Measurements from ENCODE around the gene PPP1R17. TPM values are rescaled to one million over a fixed set of nuclear protein-coding genes. Genes with fewer than 3 reads are reported as not detected.

The PPP1R17 gene
- total and polyA plus RNA-seq, 4 donors, result 0.63 TPM; not detected in 3

- peaks cover 0 to 2% (median 0%) of the 10 kb centered on the region in 4 donors for H3K9me3 ChIP-seq (ENCODE audit: control insufficient read depth in 4 of 4, insufficient read depth in 3 of 4, low read length in 3 of 4)
- H3K27ac ChIP-seq (ENCODE audit: low read depth in 1 of 2, low read length in 1 of 2), result no peak overlapping the region
- H3K4me3 ChIP-seq, result no peak overlapping the region
- no peaks in the 10 kb centered on the region for H3K4me1 ChIP-seq (ENCODE audit: control insufficient read depth in 5 of 5, insufficient read depth in 5 of 5, low read length in 5 of 5)
- no peaks in the 10 kb centered on the region for H3K36me3 ChIP-seq (ENCODE audit: control insufficient read depth in 4 of 4, insufficient read depth in 4 of 4, low read length in 4 of 4)
- DNase-seq, result no peak
- TF ChIP-seq CTCF (IDR thresholded peaks at IDR 0.05; ENCODE audit: control extremely low read depth, extremely low read depth), result no peak
- H3K27me3 ChIP-seq (ENCODE audit: control insufficient read depth in 3 of 3, insufficient read depth in 3 of 3, low read length in 2 of 3), result no peaks in the 10 kb centered on the region
- no peak overlapping the region for H3K9ac ChIP-seq (ENCODE audit: insufficient read depth in 1 of 2, low read length in 2 of 2)
- ATAC-seq (ENCODE audit: insufficient read depth, low FRiP score), result no peak
Measured at GRCh38 chr7:31664890-31665289, 22.1 kb upstream of the PPP1R17 start.

GRCh38 chr7:31665546-31665945 is 21.5 kb upstream of the PPP1R17 start:
- ATAC-seq (ENCODE audit: insufficient read depth, low FRiP score), result no peak
- Histone ChIP-seq H3K9ac (ENCODE audit: insufficient read depth in 1 of 2, low read length in 2 of 2) (no peak overlapping the region), H3K9me3 (ENCODE audit: control insufficient read depth in 4 of 4, insufficient read depth in 3 of 4, low read length in 3 of 4) (peaks cover 0 to 3% (median 0%) of the 10 kb centered on the region in 4 donors), H3K27me3 (ENCODE audit: control insufficient read depth in 3 of 3, insufficient read depth in 3 of 3, low read length in 2 of 3) (no peaks in the 10 kb centered on the region), H3K4me1 (ENCODE audit: control insufficient read depth in 5 of 5, insufficient read depth in 5 of 5, low read length in 5 of 5) (no peaks in the 10 kb centered on the region), H3K4me3 (no peak overlapping the region), H3K27ac (ENCODE audit: low read depth in 1 of 2, low read length in 1 of 2) (no peak overlapping the region), H3K36me3 (ENCODE audit: control insufficient read depth in 4 of 4, insufficient read depth in 4 of 4, low read length in 4 of 4) (no peaks in the 10 kb centered on the region)
- TF ChIP-seq CTCF (IDR thresholded peaks at IDR 0.05; ENCODE audit: control extremely low read depth, extremely low read depth), result no peak
- no peak for DNase-seq
- 79 to 84% methylated on average over 1 of the region's 1 CpG for WGBS, 2 donors

GRCh38 chr7:31669461-31669860 is 17.6 kb upstream of the PPP1R17 start:
- Histone ChIP-seq H3K36me3 (ENCODE audit: control insufficient read depth in 4 of 4, insufficient read depth in 4 of 4, low read length in 4 of 4) (no peaks in the 10 kb centered on the region), H3K4me1 (ENCODE audit: control insufficient read depth in 5 of 5, insufficient read depth in 5 of 5, low read length in 5 of 5) (no peaks in the 10 kb centered on the region), H3K27ac (ENCODE audit: low read depth in 1 of 2, low read length in 1 of 2) (no peak overlapping the region), H3K4me3 (no peak overlapping the region), H3K9ac (ENCODE audit: insufficient read depth in 1 of 2, low read length in 2 of 2) (no peak overlapping the region), H3K27me3 (ENCODE audit: control insufficient read depth in 3 of 3, insufficient read depth in 3 of 3, low read length in 2 of 3) (no peaks in the 10 kb centered on the region), H3K9me3 (ENCODE audit: control insufficient read depth in 4 of 4, insufficient read depth in 3 of 4, low read length in 3 of 4) (peaks cover 0 to 7% (median 1%) of the 10 kb centered on the region in 4 donors)
- no peak for TF ChIP-seq CTCF (IDR thresholded peaks at IDR 0.05; ENCODE audit: control extremely low read depth, extremely low read depth)
- no peak for ATAC-seq (ENCODE audit: insufficient read depth, low FRiP score)
- no peak for DNase-seq

GRCh38 chr7:31679574-31680305 is 7.3 kb upstream of the PPP1R17 start:
- no peaks in the 10 kb centered on the region for H3K36me3 ChIP-seq (ENCODE audit: control insufficient read depth in 4 of 4, insufficient read depth in 4 of 4, low read length in 4 of 4)
- H3K27me3 ChIP-seq (ENCODE audit: control insufficient read depth in 3 of 3, insufficient read depth in 3 of 3, low read length in 2 of 3), result no peaks in the 10 kb centered on the region
- DNase-seq, result no peak
- 93% methylated on average over 12 of the region's 12 CpGs for WGBS, 2 donors
- H3K4me3 ChIP-seq, result no peak overlapping the region
- ATAC-seq (ENCODE audit: insufficient read depth, low FRiP score), result no peak
- H3K4me1 ChIP-seq (ENCODE audit: control insufficient read depth in 5 of 5, insufficient read depth in 5 of 5, low read length in 5 of 5), result no peaks in the 10 kb centered on the region
- H3K27ac ChIP-seq (ENCODE audit: low read depth in 1 of 2, low read length in 1 of 2), result no peak overlapping the region
- TF ChIP-seq CTCF (IDR thresholded peaks at IDR 0.05; ENCODE audit: control extremely low read depth, extremely low read depth), result no peak
- no peaks in the 10 kb centered on the region for H3K9me3 ChIP-seq (ENCODE audit: control insufficient read depth in 4 of 4, insufficient read depth in 3 of 4, low read length in 3 of 4)
- no peak overlapping the region for H3K9ac ChIP-seq (ENCODE audit: insufficient read depth in 1 of 2, low read length in 2 of 2)
